K562 (cell line): Measurements from ENCODE around the gene DBF4B. TPM values are rescaled to one million over a fixed set of nuclear protein-coding genes. Genes with fewer than 3 reads are reported as not detected.
A peak's percentile ranks its signal among the peaks of the same experiment; 100 is the strongest.

Experiments used
- ATAC-seq: fragments of 200-7000 bp; cut with Tn5 transposase; 3 replicates; pipeline ENCODE4 v1.9.1; 2020; ENCODE audit warnings: moderate library complexity
- BruUV-seq: library from RNA; stranded (reverse); fragments of 400-500 nt; replicated peaks from 2 replicates; lab custom pipeline; 2021; lab: Mats Ljungman, UMichigan
- CTCF ChIA-PET: fragments of 300-600 bp; formaldehyde crosslinking; extraction: SDS; loops from one replicate; lab custom pipeline; 2021; ENCODE audit warnings: low intra/inter-chr PET ratio; lab: Yijun Ruan, JAX
- POLR2A ChIA-PET: fragments of 300-600, 350-650 bp; sonication (Branson Sonifier 250); formaldehyde crosslinking; extraction: SDS; loops from one replicate; lab custom pipeline; 2021; ENCODE audit warnings: antibody characterized with exemption, inconsistent platforms; lab: Yijun Ruan, JAX
- DNase-seq, 4 experiments: peaks; one replicate each; pipeline versions ENCODE4 v3.0.0 to v3.0.0-alpha.2; 2011 to 2018; ENCODE audit warnings: low spot score in 3 of 4, mixed read lengths in 3 of 4; ENCODE audit errors: extremely low read depth in 1 of 4
- FAIRE-seq: peaks from 2 replicates; lab custom pipeline; 2011; peaks lifted over from hg19 to GRCh38; lab: Jason Lieb, UNC
- H2AFZ ChIP-seq: 2 replicates; pipeline ENCODE4 v1.6.0; 2011; ENCODE audit warnings: low read depth, low read length, control low read depth, inconsistent platforms
- H3K27ac ChIP-seq: fragments of 200-600 bp; 3 replicates; pipeline ENCODE4 v1.8.0; 2011; ENCODE audit warnings: low read depth, mild to moderate bottlenecking, control low read depth, inconsistent platforms, low read length, moderate library complexity, mixed read lengths; ENCODE audit errors: extremely low read depth
- H3K27me3 ChIP-seq, 2 experiments: fragments of 300-600 bp in 1 of 2; 2 replicates in 1 of 2; 3 replicates in 1 of 2; pipeline versions ENCODE4 v1.6.0 to v1.8.0; 2011; ENCODE audit warnings: inconsistent platforms in 2 of 2, low read length in 2 of 2, mild to moderate bottlenecking in 1 of 2, mixed read lengths in 1 of 2, moderate library complexity in 1 of 2; ENCODE audit not compliant: control insufficient read depth in 2 of 2, insufficient read depth in 2 of 2
- H3K36me3 ChIP-seq: fragments of 300-600 bp; 3 replicates; pipeline ENCODE4 v1.8.0; 2011; ENCODE audit warnings: mild to moderate bottlenecking, low read length, inconsistent platforms; ENCODE audit not compliant: control insufficient read depth, insufficient read depth
- H3K4me1 ChIP-seq, 2 experiments: fragments of 200-600 bp in 1 of 2; replicated peaks in 1 of 2; 2 replicates in 1 of 2; 3 replicates in 1 of 2; pipeline versions ENCODE4 v1.5.1 to v1.8.0; 2011; ENCODE audit warnings: inconsistent platforms in 2 of 2, low read length in 2 of 2, mild to moderate bottlenecking in 1 of 2, mixed read lengths in 1 of 2, moderate library complexity in 1 of 2; ENCODE audit not compliant: control insufficient read depth in 2 of 2, insufficient read depth in 2 of 2
- H3K4me2 ChIP-seq: 2 replicates; pipeline ENCODE4 v1.6.1; 2011; ENCODE audit warnings: low read length, control low read depth, inconsistent platforms, mixed read lengths; ENCODE audit not compliant: insufficient read depth
- H3K4me3 ChIP-seq: fragments of 200-600 bp; sonication (generic), shearing (Covaris generic); 2 replicates; pipeline ENCODE4 v1.5.1; 2016; ENCODE audit warnings: control low read depth, inconsistent platforms
- H3K79me2 ChIP-seq: fragments of 200-600 bp; 3 replicates; pipeline ENCODE4 v1.8.0; 2011; ENCODE audit warnings: low read length, inconsistent platforms; ENCODE audit not compliant: control insufficient read depth, insufficient read depth
- H3K9ac ChIP-seq, 2 experiments: 2 replicates each; pipeline versions ENCODE4 v1.6.0 to v1.6.1; 2011; ENCODE audit warnings: low read depth in 2 of 2, low read length in 2 of 2, control low read depth in 1 of 2, inconsistent platforms in 1 of 2, mild to moderate bottlenecking in 1 of 2, mixed read lengths in 1 of 2; ENCODE audit not compliant: insufficient read depth in 1 of 2
- H3K9me1 ChIP-seq: one replicate; pipeline ENCODE4 v1.6.0; 2011; ENCODE audit warnings: inconsistent platforms, mild to moderate bottlenecking, low read length, moderate library complexity; ENCODE audit not compliant: control insufficient read depth, insufficient read depth
- H3K9me3 ChIP-seq: replicated peaks from 2 replicates; pipeline ENCODE4 v1.5.1; 2011; ENCODE audit warnings: low read depth, low read length, inconsistent platforms; ENCODE audit not compliant: control insufficient read depth, insufficient read depth
- H4K20me1 ChIP-seq: replicated peaks from 2 replicates; pipeline ENCODE4 v1.6.1; 2011; ENCODE audit warnings: low read length, inconsistent platforms, mixed read lengths; ENCODE audit not compliant: control insufficient read depth, insufficient read depth
- ARID1B ChIP-seq: fragments of 450-650 bp; IDR thresholded peaks from 2 replicates; pipeline ENCODE4 v1.6.1; 2016; ENCODE audit warnings: antibody characterized with exemption, mild to moderate bottlenecking, inconsistent platforms
- CEBPZ ChIP-seq: fragments of 150-350 bp; IDR thresholded peaks from 2 replicates; pipeline ENCODE4 v1.6.1; 2014; ENCODE audit warnings: low read depth, mild to moderate bottlenecking, low read length, borderline replicate concordance
- ELF2 ChIP-seq: fragments of 250-450 bp; sonication (Bioruptor Pico); IDR thresholded peaks from 2 replicates; pipeline ENCODE4 v1.5.0; 2021; ENCODE audit warnings: mild to moderate bottlenecking
- GTF2F1 ChIP-seq: IDR thresholded peaks from 2 replicates; pipeline ENCODE4 v1.6.1; 2011; ENCODE audit warnings: low read depth, low read length, improper control_type of control experiment
- NCOA4 ChIP-seq: fragments of 450-650 bp; IDR thresholded peaks from 2 replicates; pipeline ENCODE4 v1.6.1; 2018; ENCODE audit warnings: mild to moderate bottlenecking; ENCODE audit not compliant: partially characterized antibody
- PTRF ChIP-seq: fragments of 450-650 bp; IDR thresholded peaks from 2 replicates; pipeline ENCODE4 v1.6.1; 2016; ENCODE audit warnings: mild to moderate bottlenecking, missing genetic modification characterization, missing compliant biosample characterization
- STAT5B ChIP-seq: fragments of 250-450 bp; sonication (Bioruptor Pico); IDR thresholded peaks from 2 replicates; pipeline ENCODE4 v1.8.0; 2021; ENCODE audit warnings: mild to moderate bottlenecking, inconsistent platforms
- TFAP4 ChIP-seq: sonication (generic); formaldehyde crosslinking; IDR thresholded peaks from 2 replicates; pipeline ENCODE4 v1.8.0; 2022; ENCODE audit warnings: missing genetic modification reagents, mild to moderate bottlenecking, moderate library complexity, borderline replicate concordance
- THRB ChIP-seq: fragments of 450-650 bp; formaldehyde crosslinking; conservative IDR thresholded peaks from 2 replicates; pipeline ENCODE4 v1.4.0; 2022; ENCODE audit warnings: mild to moderate bottlenecking, missing genetic modification characterization
- ZNF24 ChIP-seq: fragments of 450-650 bp; IDR thresholded peaks from 2 replicates; pipeline ENCODE4 v1.6.1; 2016
- ZNF740 ChIP-seq, 3 experiments: fragments of 200-800 bp in 1 of 3; sonication (Bioruptor generic) in 1 of 3; sonication (generic) in 1 of 3; formaldehyde crosslinking in 1 of 3; IDR thresholded peaks; 2 replicates each; pipeline versions ENCODE4 v1.6.1 to v1.8.0; 2016 to 2022; ENCODE audit warnings: mild to moderate bottlenecking in 2 of 3, missing compliant biosample characterization in 2 of 3, missing genetic modification characterization in 2 of 3, missing genetic modification reagents in 1 of 3
- WGBS: fragments of 100-300 bp; shearing (Covaris generic); methylation state at CpG from one replicate; pipeline ENCODE4 v1.1.6; 2016; ENCODE audit warnings: low coverage, mixed read lengths; ENCODE audit not compliant: insufficient coverage; ENCODE audit errors: missing lambda C conversion rate; 5-methylcytosine and 5-hydroxymethylcytosine counted together
- in situ Hi-C: fragments of 300-500 bp; cut with MboI; formaldehyde crosslinking; loops from 4 replicates; pipeline ENCODE4 v1.15.0; 2018; ENCODE audit warnings: inconsistent platforms, mixed read lengths
- intact Hi-C: fragments of 100-400 bp; cut with micrococcal nuclease; formaldehyde crosslinking; loops from 2 replicates; pipeline ENCODE4 v1.14.2; 2022
- polyA plus RNA-seq, 8 experiments: library from polyadenylated mRNA; depleted of rRNA in 4 of 8; stranded (reverse) in 5 of 8; unstranded in 3 of 8; fragments of >200 nt; fragmentation: Nextera tagmentation in 2 of 8; fragmentation: Illumina TruSeq in 1 of 8; extraction: Ambion mirVana in 2 of 8; extraction: Trizol in 1 of 8; gene quantifications; 2 replicates each; pipeline versions ENCODE4 v1.2.1 to v1.2.3, GENCODE V29; 2011 to 2014; ENCODE audit warnings: inconsistent platforms in 1 of 8, missing spikeins in 1 of 8
- total RNA-seq, 7 experiments: library from RNA; depleted of rRNA in 6 of 7; stranded (reverse); fragments of >200 nt in 6 of 7; fragmentation: Illumina TruSeq in 2 of 7; extraction: Trizol in 2 of 7; gene quantifications; 2 replicates each; pipeline versions ENCODE4 v1.2.1 to v1.2.3, GENCODE V29; 2011 to 2021; ENCODE audit warnings: low replicate concordance in 1 of 7

DBF4B gene
- total and polyA plus RNA-seq, 9 of the 15 experiments (the other 6 are each of a cell fraction or from before 2014, with no cell fraction given), result 2.5 to 26.9 (median 14.6) TPM

- Histone ChIP-seq H3K27me3 (peaks cover 3 to 38% of the 10 kb centered on the region in 2 experiments; a peak in 3 of 5 replicates), H3K4me1 (peaks cover 0 to 15% of the 10 kb centered on the region in 2 experiments; a peak in 2 of 5 replicates), H3K9ac (peak overlapping the region in 1 of 2 experiments; percentile 82; a peak in 2 of 4 replicates), H3K4me2 (peak overlapping the region; percentile 21; the same call in 1 of the 2 replicates), H3K36me3 (no peaks in the 10 kb centered on the region), H4K20me1 (peaks cover 10% of the 10 kb centered on the region; the same call in 1 of the 2 replicates), H3K27ac (no peak overlapping the region), H3K9me1 (no peaks in the 10 kb centered on the region), H3K9me3 (no peaks in the 10 kb centered on the region), H3K79me2 (no peaks in the 10 kb centered on the region), H2AFZ (no peak overlapping the region), H3K4me3 (no peak overlapping the region)
- ATAC-seq (peak; percentile 32), DNase-seq (peak in 3 of 4 experiments; percentile 27 to 42 (median 39)), FAIRE-seq (no peak)
- in situ Hi-C loops, result no loop called here
- WGBS, result 5% methylated on average over 15 of the region's 60 CpGs
- no TSS peak for BruUV-seq
- intact Hi-C loops, result no loop called here
- POLR2A ChIA-PET, result interaction anchor here (0.6 to 0.7 kb wide), 2 partner anchors 10 to 19 kb away, joined by 3 read pairs; no protein-coding TSS in a partner anchor
- CTCF ChIA-PET, result no interaction called here
- TF ChIP-seq STAT5B (CRISPR knock-in tag), result no peak
- no peak for TF ChIP-seq PTRF (tag)
- TF ChIP-seq CEBPZ, result no peak
- TF ChIP-seq ZNF24, result no peak
- TF ChIP-seq THRB, result no peak
- peak; percentile 90 for TF ChIP-seq ZNF740 (CRISPR knock-in tag; IDR thresholded peaks at IDR 0.05)
- no peak for TF ChIP-seq ZNF740 (tag; IDR thresholded peaks at IDR 0.05)
- no peak for TF ChIP-seq ELF2 (CRISPR knock-in tag)
- TF ChIP-seq TFAP4 (CRISPR knock-in tag), result 0 out of 2 replicates have a peak, but pooled peaks have one; percentile 15
- TF ChIP-seq ARID1B, result no peak
- no peak for TF ChIP-seq NCOA4
- no peak for TF ChIP-seq GTF2F1
These were observed 50.8 kb downstream of the DBF4B start for GRCh38 chr17:44759086-44759915.
